GM18505 (cell line): ENCODE measurements around the gene MAGI1.

ENCODE experiments used
- ATAC-seq: cut with Tn5 transposase; IDR thresholded peaks from one replicate; pipeline ENCODE4 v1.9.1; 2021; ENCODE audit not compliant: unreplicated experiment
- POLR2A ChIP-seq: IDR thresholded peaks from 4 replicates; pipeline ENCODE4 v1.6.1; 2011; ENCODE audit warnings: borderline replicate concordance; ENCODE audit not compliant: insufficient read depth, insufficient read length; ENCODE audit errors: extremely low read depth

Gene MAGI1

DNA sequence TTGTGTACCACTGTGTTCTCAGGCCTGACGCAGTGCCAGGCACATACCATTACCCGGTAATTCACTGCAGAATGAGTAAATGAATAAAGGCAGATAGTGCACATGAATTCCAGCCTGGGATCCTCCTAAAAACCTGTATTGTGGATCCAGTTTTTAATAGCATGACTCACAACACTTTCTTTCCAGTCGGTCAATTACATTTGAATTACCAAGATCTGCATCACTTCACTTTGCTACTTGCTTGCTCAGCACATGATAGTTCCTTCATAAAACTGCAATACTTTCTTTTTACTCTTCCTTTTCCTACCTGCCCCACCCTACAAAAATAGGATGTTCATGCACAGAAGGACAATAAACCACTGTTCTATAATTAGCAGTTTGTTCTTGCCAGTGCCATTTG, 553.8 kb downstream of the MAGI1 start:
- no peak for ATAC-seq
- TF ChIP-seq POLR2A: no peak

DNA sequence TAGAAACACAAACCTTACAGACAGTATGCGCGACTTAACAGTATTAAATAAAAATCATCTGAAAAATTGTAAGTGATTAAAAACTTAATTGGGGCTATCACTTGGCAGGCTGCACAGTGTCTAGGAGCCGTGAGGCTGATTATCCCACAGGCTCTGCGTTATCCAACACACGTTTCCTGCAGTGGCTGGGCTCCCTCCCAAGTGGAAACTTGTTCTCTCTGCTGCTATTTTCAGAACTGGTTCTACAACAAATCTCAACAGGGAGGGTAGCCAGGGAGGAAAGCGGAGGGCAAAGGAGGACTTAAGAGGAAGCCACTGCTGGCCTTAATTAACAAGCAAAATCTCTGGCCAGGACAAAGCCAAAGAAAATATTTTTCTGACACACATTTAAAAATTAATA, 555.2 kb downstream of the MAGI1 start:
- no peak for TF ChIP-seq POLR2A
- no peak for ATAC-seq

DNA sequence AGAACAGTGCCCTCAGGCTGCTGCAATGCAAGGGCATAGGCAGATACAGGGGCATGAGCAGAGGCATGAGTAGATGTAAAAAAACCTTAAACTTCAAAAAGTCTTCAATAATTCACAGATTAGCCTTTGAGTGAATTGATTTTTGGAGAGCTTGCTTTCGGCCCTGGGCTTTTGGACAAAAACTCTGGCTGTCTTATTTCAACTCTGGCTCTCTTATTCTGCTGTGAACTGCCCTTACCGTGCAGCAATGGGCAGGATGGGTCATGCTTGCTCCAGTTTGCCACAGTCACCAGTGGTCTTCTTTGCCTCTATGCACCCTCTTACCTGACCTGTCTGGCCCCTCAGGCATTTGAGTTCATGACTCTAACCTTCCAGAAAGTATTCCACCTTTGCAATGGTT, 555.7 kb downstream of the MAGI1 start:
- no peak for TF ChIP-seq POLR2A
- ATAC-seq: no peak

DNA sequence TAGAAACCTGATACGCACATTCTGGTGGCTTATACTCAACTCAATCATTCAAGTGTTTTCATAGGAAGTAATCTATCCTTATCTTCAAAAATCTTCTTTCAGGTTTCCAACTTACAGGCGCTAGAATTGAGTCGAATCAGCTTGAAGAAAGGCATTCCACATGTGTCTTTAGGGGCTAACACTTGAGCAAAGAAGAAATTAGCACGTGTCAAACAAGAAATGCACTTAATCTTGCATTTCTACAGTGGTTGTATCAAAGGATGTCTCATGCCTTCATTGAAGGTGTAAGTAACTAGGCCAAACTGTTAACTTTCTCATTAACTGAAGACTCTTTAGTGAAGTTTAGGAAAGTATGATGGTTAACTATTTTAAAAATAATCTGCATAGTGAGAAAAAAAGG, 557.6 kb downstream of the MAGI1 start:
- ATAC-seq: no peak

DNA sequence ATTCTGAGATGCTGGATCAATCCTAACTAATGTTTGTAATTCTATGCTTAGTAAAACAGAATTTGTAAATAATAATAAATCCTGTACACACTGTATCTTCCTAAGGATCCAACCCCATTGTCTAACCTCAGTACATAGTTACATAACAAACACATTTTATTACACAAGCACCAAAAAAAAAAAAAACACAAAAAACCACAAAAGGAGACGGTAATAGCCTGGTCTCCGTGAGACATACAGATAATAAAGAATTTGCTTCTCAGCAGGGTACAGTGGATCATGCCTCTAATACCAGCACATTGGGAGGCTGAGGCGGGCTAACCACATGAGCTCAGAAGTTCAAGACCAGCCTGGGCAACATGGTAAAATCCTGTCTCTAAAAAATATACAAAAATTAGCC, 558.7 kb downstream of the MAGI1 start:
- ATAC-seq: no peak
- TF ChIP-seq POLR2A: no peak

More for the DNA sequence above, 557.6 kb downstream of the MAGI1 start:
- no peak for TF ChIP-seq POLR2A

DNA sequence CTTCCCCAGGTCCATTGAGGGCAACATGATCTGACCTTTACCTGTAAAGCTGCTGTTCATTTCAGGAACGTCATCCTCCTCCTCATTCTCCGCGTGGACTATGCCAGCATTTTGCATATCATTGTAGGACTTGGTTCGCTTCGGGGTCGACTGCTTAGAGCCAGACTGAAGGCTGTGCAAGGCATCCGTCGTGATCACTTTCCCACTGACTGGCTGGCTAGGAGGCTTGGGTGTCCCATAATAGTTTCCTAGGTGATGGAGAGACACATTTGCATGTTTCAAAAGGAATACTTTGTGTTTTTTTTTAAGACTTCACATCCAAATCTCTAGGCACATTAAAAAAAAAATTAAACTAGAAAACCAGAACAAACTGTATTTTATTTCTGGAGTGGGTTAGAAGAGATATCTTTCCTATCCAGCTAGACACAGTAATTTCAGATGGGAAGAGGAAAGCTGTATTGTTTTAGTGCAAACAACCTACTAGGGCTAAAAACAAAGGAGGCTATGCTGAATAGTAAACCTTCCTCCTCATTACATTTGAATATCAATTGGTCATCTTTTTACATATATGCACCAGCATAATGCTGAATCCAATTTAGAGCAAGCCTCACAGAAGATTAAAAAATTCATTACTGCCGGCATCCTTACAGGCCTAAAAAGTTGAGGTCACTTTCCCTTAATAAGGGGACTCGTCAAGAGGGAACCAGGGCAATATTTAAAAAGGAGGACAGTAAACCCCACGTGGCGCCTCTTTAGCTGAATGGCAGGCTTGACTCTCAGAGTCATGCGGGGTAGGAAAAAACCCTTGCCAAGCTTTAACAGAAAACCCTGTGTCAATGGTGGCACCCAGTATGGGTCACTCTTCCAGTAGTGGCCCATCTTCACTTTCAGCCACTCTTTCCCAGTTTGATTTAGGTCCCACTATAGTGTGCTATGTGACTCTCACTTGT, 559.9 kb downstream of the MAGI1 start:
- no peak for TF ChIP-seq POLR2A
- no peak for ATAC-seq

DNA sequence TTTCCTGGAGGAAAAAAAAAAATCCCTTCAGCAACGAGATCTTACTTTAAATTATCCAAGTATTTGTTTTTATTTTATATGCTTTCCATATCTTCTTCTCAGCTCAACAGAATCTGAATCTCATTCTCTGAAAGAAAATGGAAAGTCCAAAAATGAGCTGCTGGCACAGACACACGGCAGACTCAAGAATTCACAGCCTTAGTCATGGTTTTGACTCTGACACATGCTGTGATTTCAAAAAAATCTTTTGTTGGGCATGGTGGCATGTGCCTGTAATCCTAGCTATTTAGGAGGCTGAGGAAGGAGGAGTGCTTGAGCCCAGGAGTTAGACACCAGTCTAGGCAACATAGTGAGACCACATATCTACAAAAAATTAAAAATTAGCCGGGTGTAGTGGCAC, 565.0 kb downstream of the MAGI1 start:
- no peak for TF ChIP-seq POLR2A
- ATAC-seq: no peak

DNA sequence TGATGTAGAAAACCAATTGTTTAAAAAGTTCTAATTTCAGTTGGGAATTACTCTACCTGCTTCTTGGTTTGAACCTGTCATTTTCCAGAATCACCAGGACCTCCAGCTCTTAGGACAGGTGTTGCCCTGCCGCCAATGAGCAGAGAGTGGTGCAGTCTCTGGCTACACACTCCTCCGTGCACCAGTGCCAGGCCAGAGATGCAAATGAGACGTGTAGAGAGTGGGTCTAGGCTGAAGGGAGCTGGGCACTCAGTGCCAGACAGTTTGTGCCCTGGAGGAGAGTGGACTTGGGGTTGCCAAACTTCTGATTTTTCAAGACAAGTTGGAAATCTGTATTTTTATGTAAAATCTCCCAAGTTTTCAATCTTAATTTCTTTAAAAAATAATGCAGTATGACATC, 566.2 kb downstream of the MAGI1 start:
- TF ChIP-seq POLR2A: no peak
- no peak for ATAC-seq

DNA sequence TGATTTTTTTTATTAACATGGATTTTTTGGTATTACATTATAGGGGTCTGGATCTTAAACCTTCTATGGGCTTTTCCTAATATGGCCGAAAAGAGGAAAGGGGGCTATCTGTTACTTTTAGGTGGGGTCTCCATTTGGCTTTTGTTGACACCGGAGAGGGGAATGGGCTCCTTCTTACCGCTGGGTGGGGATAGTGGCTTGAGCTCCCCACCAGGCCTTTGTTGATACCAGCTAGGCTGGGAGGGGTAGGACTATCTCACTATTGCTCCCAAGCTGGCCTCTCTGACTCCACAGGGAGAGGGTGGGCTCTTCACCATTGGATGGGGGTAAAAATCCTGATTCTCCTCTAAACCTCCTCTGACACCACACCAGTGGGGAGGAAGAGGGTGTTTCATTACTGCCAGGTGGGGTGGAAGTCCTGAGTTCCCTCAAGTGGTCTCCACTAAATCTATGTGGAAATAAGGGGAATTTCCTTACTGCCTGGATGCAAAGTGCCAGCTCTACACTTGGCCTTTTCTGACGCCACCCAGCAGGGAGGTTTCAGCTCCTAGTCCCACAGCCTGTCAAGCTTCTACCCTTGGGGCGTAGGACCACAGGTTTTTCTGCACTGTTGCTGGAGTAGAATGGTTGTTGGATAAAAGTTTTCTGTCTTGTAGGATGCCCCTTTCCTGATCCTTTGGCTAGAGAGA, 572.3 kb downstream of the MAGI1 start:
- ATAC-seq: no peak
- no peak for TF ChIP-seq POLR2A

DNA sequence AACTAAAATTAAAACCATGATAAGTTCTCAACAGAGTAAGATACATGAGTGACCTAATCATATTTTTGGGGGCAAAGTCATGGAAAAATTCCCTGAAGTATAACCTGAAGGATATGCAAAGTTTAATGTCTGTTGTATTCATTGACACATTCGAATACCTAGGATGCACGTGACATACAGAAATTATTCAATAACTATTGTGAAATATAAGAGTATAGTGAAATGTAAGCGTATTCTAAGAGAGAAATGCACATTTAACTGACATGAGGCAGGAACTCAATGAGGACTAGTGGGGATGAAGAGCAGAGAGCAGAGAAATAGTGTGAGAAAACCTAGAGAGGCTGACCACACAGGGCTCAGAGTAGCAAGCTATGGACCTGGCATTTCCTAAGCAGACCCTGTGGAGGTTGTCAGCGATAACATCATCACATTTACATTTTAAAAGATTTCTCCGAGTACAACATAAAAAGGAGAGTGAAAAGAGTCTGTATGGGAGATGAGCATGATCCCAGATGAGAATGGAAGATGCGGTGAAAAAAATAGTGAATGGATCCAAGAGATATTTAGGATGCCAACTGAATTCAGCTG, 588.8 kb downstream of the MAGI1 start:
- no peak for TF ChIP-seq POLR2A
- no peak for ATAC-seq

DNA sequence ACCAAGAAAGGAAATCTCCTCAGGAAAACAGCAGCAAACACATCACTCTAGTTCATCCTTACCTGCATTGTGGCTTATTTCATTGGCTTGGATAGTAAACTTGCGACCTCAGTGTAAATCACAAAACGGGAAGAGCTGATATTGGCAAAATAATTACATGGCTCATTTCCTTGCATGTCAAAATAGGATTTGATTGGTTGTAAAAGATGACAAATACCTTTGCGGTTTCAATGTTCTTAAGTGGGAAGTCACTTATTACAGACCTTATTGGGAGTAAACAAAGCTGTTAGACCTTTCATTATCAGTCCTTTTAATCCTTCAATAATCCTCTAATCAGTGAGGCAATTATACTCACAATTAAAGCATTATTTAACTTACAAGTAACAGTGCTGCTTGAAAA, 590.6 kb downstream of the MAGI1 start:
- no peak for ATAC-seq

DNA sequence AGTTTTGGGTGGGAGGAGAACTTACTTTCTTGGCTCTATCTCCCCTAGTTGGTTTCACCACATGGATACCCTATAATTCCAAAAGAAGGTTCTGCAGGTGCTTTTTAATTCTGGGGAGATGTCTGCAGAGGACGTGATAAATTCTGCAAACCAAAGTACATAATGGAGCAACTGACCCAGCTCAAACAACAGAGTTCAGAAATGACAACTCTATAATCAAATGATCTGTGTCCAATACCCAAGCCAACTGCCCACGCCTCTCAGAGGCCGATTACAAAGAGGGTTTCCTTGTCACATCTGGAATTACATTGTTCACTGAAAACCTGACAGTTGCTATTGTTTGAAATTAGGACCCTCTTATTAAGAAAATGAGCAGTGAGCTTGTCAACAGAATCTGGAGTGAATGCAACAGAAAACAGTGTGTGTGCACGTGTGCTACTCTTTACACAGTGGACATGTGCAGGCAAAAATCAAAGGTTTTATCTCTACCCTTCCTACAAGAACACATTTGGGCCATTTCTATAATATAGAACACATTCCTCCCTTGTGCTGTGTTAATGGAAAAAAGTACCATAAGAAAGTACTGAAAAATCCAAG, 593.0 kb downstream of the MAGI1 start:
- no peak for TF ChIP-seq POLR2A
- no peak for ATAC-seq

More for the DNA sequence above, 590.6 kb downstream of the MAGI1 start:
- no peak for TF ChIP-seq POLR2A

DNA sequence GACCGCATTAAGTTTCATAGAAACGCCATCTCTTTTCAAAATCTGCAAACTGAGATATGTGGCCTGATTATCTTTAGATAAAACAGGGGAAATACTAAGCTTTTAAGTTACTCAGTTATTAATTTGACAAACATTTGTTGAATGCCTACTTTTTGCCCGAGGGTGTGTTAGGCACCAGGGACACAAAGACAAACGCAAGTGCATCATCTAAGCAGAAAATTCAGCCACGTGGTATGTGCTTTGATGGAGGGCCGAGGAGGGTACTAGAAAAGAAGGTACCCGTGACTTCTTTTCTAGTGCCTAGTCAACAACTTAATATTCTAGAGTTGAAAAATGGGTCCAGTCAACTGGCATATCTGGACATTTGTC, 594.3 kb downstream of the MAGI1 start:
- no peak for ATAC-seq
- TF ChIP-seq POLR2A: no peak
